Testis (tissue), 3 donors: ENCODE data around the gene IQSEC1. TPM values are rescaled to one million over a fixed set of nuclear protein-coding genes. Genes with fewer than 3 reads are reported as not detected.

Source experiments
- DNase-seq: peaks from one replicate; pipeline ENCODE4 v3.0.0-alpha.2; 2019
- H3K27ac ChIP-seq, 2 donors: fragments of 200-600 bp; sonication (generic); one replicate each; pipeline ENCODE4 v1.5.1; 2019
- H3K27me3 ChIP-seq: fragments of 200-600 bp; sonication (generic); one replicate; pipeline ENCODE4 v1.5.1; 2019
- H3K36me3 ChIP-seq: fragments of 200-600 bp; sonication (generic); one replicate; pipeline ENCODE4 v1.5.1; 2017; ENCODE audit warnings: low read depth; ENCODE audit errors: missing control alignments
- H3K4me1 ChIP-seq: fragments of 200-600 bp; sonication (generic); one replicate; pipeline ENCODE4 v1.5.1; 2019
- H3K4me3 ChIP-seq, 2 donors: fragments of 200-600 bp; sonication (generic); one replicate each; pipeline ENCODE4 v1.5.1; 2017 to 2019
- H3K9me3 ChIP-seq: fragments of 200-600 bp; sonication (generic); one replicate; pipeline ENCODE4 v1.5.1; 2017
- CTCF ChIP-seq, 3 experiments: fragments of 450-650 bp in 2 of 3; fragments of 200-600 bp in 1 of 3; sonication (generic) in 1 of 3; IDR thresholded peaks; one replicate each; pipeline ENCODE4 v1.5.1; 2016 to 2019; ENCODE audit warnings: antibody characterized with exemption in 3 of 3, mild to moderate bottlenecking in 2 of 3, moderate library complexity in 1 of 3
- POLR2A ChIP-seq: fragments of 450-650 bp; IDR thresholded peaks from one replicate; pipeline ENCODE4 v1.6.1; 2017; ENCODE audit warnings: antibody characterized with exemption, mild to moderate bottlenecking, moderate library complexity
- whole genome bisulfite sequencing, 2 donors: methylation state at CpG; one replicate each; pipeline ENCODE4 v1.1.5; 2018; 5-methylcytosine and 5-hydroxymethylcytosine counted together
- intact Hi-C: fragments of 100-400 bp; cut with DNase I; formaldehyde crosslinking; loops from one replicate; pipeline ENCODE4 v1.15.1; 2023; ENCODE audit warnings: low total_unique reads
- polyA plus RNA-seq: library from polyadenylated mRNA; stranded (reverse); fragments of 350-450 nt; fragmentation: Illumina TruSeq; extraction: RNeasy Lipid Tissue Mini Kit (QIAGEN cat#74804); gene quantifications from one replicate; pipeline ENCODE4 v1.2.3, GENCODE V29; 2014; ENCODE audit warnings: low read depth, low replicate concordance; ENCODE audit not compliant: insufficient read depth
- total RNA-seq, 2 donors: library from RNA; depleted of rRNA; stranded (reverse); fragments of >200 nt; gene quantifications; one replicate each; pipeline ENCODE4 v1.2.3, GENCODE V29; 2016

Gene IQSEC1
- total and polyA plus RNA-seq, 3 donors from 2014 or later, result 32.9 to 89.4 (median 74.3) TPM

GRCh38 chr3:12886106-12886679 lies 187.0 kb downstream of the IQSEC1 start:
- H3K4me1 ChIP-seq, result no peaks in the 10 kb centered on the region
- no peak for DNase-seq
- H3K36me3 ChIP-seq, result no peaks in the 10 kb centered on the region
- intact Hi-C loops, result no loop called here
- no peaks in the 10 kb centered on the region for H3K27me3 ChIP-seq
- no peak overlapping the region for H3K4me3 ChIP-seq
- no peaks in the 10 kb centered on the region for H3K9me3 ChIP-seq
- no peak overlapping the region for H3K27ac ChIP-seq
- 62 to 73% methylated on average over 10 of the region's 10 CpGs for WGBS, 2 donors
- TF ChIP-seq POLR2A (no peak), CTCF (IDR thresholded peaks at IDR 0.05) (no peak)

GRCh38 chr3:12885583-12885930 lies 187.7 kb downstream of the IQSEC1 start:
- Histone ChIP-seq H3K27me3 (no peaks in the 10 kb centered on the region), H3K4me3 (no peak overlapping the region), H3K27ac (no peak overlapping the region), H3K4me1 (no peaks in the 10 kb centered on the region), H3K9me3 (no peaks in the 10 kb centered on the region), H3K36me3 (no peaks in the 10 kb centered on the region)
- intact Hi-C loops, result no loop called here
- TF ChIP-seq CTCF (IDR thresholded peaks at IDR 0.05) (no peak), POLR2A (no peak)
- no peak for DNase-seq
- WGBS, 2 donors, result 47 to 64% methylated on average over 4 of the region's 4 CpGs

GRCh38 chr3:12884790-12885582 lies 188.2 kb downstream of the IQSEC1 start:
- Histone ChIP-seq H3K4me1 (no peaks in the 10 kb centered on the region), H3K9me3 (no peaks in the 10 kb centered on the region), H3K4me3 (no peak overlapping the region), H3K27me3 (no peaks in the 10 kb centered on the region), H3K36me3 (no peaks in the 10 kb centered on the region), H3K27ac (no peak overlapping the region)
- no peak for TF ChIP-seq POLR2A
- no peak for TF ChIP-seq CTCF (IDR thresholded peaks at IDR 0.05)
- 50 to 71% methylated on average over 20 of the region's 20 CpGs for WGBS, 2 donors
- intact Hi-C loops, result no loop called here
- DNase-seq, result no peak

GRCh38 chr3:12884186-12884680 lies 189.0 kb downstream of the IQSEC1 start:
- 31 to 41% methylated on average over 9 to 15 of the region's 15 CpGs for WGBS, 2 donors
- intact Hi-C loops, result no loop called here
- peak; percentile 64 for DNase-seq
- no peak overlapping the region for H3K27ac ChIP-seq
- peaks cover 4% of the 10 kb centered on the region for H3K4me1 ChIP-seq
- TF ChIP-seq POLR2A (no peak), CTCF (IDR thresholded peaks at IDR 0.05) (no peak)
- H3K9me3 ChIP-seq, result no peaks in the 10 kb centered on the region
- no peaks in the 10 kb centered on the region for H3K36me3 ChIP-seq
- peak overlapping the region in 1 of 2 donors; percentile 5 for H3K4me3 ChIP-seq
- no peaks in the 10 kb centered on the region for H3K27me3 ChIP-seq
